ENCODE results near the gene KRT6A. TPM values are rescaled to one million over a fixed set of nuclear protein-coding genes. Genes with fewer than 3 reads are reported as not detected.

The KRT6A gene
- total and polyA plus RNA-seq, 2 donors (not counting 1 experiment from before 2014, with no cell fraction given) = 41.1 TPM; not detected in 1

DNA sequence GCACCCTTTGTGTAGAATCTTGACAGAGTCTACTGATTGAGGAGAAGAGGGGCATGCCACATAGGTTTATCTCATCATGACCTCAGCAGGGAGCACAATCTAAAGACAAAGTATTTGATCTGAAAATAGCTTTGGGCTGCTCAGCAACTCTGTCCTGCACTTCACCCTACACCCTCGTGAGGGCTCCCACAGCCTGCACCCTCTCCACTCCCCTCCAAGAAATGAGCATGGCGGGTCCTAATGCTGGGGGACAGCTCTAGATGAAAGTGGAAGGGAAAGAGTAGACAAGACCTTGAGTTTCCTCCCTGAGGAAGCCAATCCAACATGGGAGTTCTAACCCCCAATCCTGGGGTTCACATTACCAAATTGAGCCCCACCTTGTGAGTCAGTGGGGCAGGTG, 37.8 kb upstream of the KRT6A start:
- H3K4me3 ChIP-seq (replicated peaks in 1 of 4; ENCODE audit: control extremely low read depth in 1 of 4, insufficient read depth in 1 of 4, low read depth in 3 of 4, low read length in 4 of 4) = no peak overlapping the region

GRCh38 chr12:52530366-52530765, 37.3 kb upstream of the KRT6A start:
- Histone ChIP-seq H3K4me1 (ENCODE audit: control insufficient read depth, extremely low read depth, insufficient read depth, low read length) (no peaks in the 10 kb centered on the region), H3K9ac (ENCODE audit: insufficient read depth, low read length) (no peak overlapping the region), H3K9me3 (ENCODE audit: control insufficient read depth, insufficient read depth, low read depth, low read length) (no peaks in the 10 kb centered on the region), H4K20me1 (ENCODE audit: control insufficient read depth, extremely low read depth, insufficient read depth, low read length) (no peaks in the 10 kb centered on the region), H3K27me3 (ENCODE audit: control insufficient read depth, insufficient read depth, low read length) (peaks cover 2% of the 10 kb centered on the region), H3K4me3 (replicated peaks in 1 of 4; ENCODE audit: control extremely low read depth in 1 of 4, insufficient read depth in 1 of 4, low read depth in 3 of 4, low read length in 4 of 4) (no peak overlapping the region), H3K27ac (ENCODE audit: insufficient read depth, low read length) (no peak overlapping the region), H3K4me2 (ENCODE audit: extremely low read depth, insufficient read depth, low read length) (no peak overlapping the region), H2AFZ (ENCODE audit: low read length) (no peak overlapping the region), H3K36me3 (ENCODE audit: control insufficient read depth, insufficient read depth, low read length) (no peaks in the 10 kb centered on the region), H3K79me2 (ENCODE audit: control insufficient read depth, insufficient read depth, low read length) (no peaks in the 10 kb centered on the region)
- no peak for TF ChIP-seq EZH2 (IDR thresholded peaks at IDR 0.05; ENCODE audit: low read length, missing control alignments)
- TF ChIP-seq, protein P1, sequence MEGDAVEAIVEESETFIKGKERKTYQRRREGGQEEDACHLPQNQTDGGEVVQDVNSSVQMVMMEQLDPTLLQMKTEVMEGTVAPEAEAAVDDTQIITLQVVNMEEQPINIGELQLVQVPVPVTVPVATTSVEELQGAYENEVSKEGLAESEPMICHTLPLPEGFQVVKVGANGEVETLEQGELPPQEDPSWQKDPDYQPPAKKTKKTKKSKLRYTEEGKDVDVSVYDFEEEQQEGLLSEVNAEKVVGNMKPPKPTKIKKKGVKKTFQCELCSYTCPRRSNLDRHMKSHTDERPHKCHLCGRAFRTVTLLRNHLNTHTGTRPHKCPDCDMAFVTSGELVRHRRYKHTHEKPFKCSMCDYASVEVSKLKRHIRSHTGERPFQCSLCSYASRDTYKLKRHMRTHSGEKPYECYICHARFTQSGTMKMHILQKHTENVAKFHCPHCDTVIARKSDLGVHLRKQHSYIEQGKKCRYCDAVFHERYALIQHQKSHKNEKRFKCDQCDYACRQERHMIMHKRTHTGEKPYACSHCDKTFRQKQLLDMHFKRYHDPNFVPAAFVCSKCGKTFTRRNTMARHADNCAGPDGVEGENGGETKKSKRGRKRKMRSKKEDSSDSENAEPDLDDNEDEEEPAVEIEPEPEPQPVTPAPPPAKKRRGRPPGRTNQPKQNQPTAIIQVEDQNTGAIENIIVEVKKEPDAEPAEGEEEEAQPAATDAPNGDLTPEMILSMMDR (conservative IDR thresholded peaks at IDR 0.05 in 1 of 2, IDR thresholded peaks at IDR 0.05 in 1 of 2; ENCODE audit: low read depth in 1 of 2, low read length in 2 of 2) = no peak
- DNase-seq (ENCODE audit: low read depth in 2 of 2) = no peak

More for the DNA sequence above, 37.8 kb upstream of the KRT6A start:
- no peak for TF ChIP-seq EZH2 (IDR thresholded peaks at IDR 0.05; ENCODE audit: low read length, missing control alignments)
- TF ChIP-seq, protein P1 (conservative IDR thresholded peaks at IDR 0.05 in 1 of 2, IDR thresholded peaks at IDR 0.05 in 1 of 2; ENCODE audit: low read depth in 1 of 2, low read length in 2 of 2) = no peak
- Histone ChIP-seq H3K79me2 (ENCODE audit: control insufficient read depth, insufficient read depth, low read length) (no peaks in the 10 kb centered on the region), H2AFZ (ENCODE audit: low read length) (no peak overlapping the region), H3K4me2 (ENCODE audit: extremely low read depth, insufficient read depth, low read length) (no peak overlapping the region), H3K27me3 (ENCODE audit: control insufficient read depth, insufficient read depth, low read length) (peaks cover 2% of the 10 kb centered on the region), H3K36me3 (ENCODE audit: control insufficient read depth, insufficient read depth, low read length) (no peaks in the 10 kb centered on the region), H3K9ac (ENCODE audit: insufficient read depth, low read length) (no peak overlapping the region), H3K27ac (ENCODE audit: insufficient read depth, low read length) (no peak overlapping the region), H4K20me1 (ENCODE audit: control insufficient read depth, extremely low read depth, insufficient read depth, low read length) (no peaks in the 10 kb centered on the region), H3K4me1 (ENCODE audit: control insufficient read depth, extremely low read depth, insufficient read depth, low read length) (no peaks in the 10 kb centered on the region), H3K9me3 (ENCODE audit: control insufficient read depth, insufficient read depth, low read depth, low read length) (no peaks in the 10 kb centered on the region)
- DNase-seq (ENCODE audit: low read depth in 2 of 2) = no peak

DNA sequence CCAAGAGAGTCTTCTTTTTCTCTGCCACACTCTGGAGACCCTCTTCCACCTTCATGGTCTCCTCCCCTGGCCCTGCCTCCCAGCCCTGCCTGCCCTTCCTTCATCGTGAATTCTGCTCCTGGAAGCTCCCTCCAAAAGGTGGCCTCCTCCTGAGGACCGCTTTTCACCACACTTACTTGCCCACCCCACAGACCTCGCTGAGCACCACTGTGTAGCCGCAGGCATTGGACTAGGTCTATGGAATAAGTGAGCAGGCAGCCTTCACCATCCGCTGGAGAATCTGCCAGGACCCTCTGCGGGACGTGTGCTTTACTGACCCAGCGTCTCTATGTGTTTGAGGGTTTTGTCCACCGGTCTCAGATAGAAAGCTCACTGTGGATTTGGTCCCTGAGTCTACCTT, 36.8 kb upstream of the KRT6A start:
- Histone ChIP-seq H3K4me2 (ENCODE audit: extremely low read depth, insufficient read depth, low read length) (no peak overlapping the region), H4K20me1 (ENCODE audit: control insufficient read depth, extremely low read depth, insufficient read depth, low read length) (no peaks in the 10 kb centered on the region), H3K79me2 (ENCODE audit: control insufficient read depth, insufficient read depth, low read length) (no peaks in the 10 kb centered on the region), H3K9ac (ENCODE audit: insufficient read depth, low read length) (no peak overlapping the region), H3K36me3 (ENCODE audit: control insufficient read depth, insufficient read depth, low read length) (no peaks in the 10 kb centered on the region), H3K9me3 (ENCODE audit: control insufficient read depth, insufficient read depth, low read depth, low read length) (no peaks in the 10 kb centered on the region), H3K4me3 (replicated peaks in 1 of 4; ENCODE audit: control extremely low read depth in 1 of 4, insufficient read depth in 1 of 4, low read depth in 3 of 4, low read length in 4 of 4) (no peak overlapping the region), H3K27ac (ENCODE audit: insufficient read depth, low read length) (no peak overlapping the region), H3K27me3 (ENCODE audit: control insufficient read depth, insufficient read depth, low read length) (peaks cover 2% of the 10 kb centered on the region), H3K4me1 (ENCODE audit: control insufficient read depth, extremely low read depth, insufficient read depth, low read length) (no peaks in the 10 kb centered on the region), H2AFZ (ENCODE audit: low read length) (no peak overlapping the region)
- DNase-seq (ENCODE audit: low read depth in 2 of 2) = no peak
- no peak for TF ChIP-seq EZH2 (IDR thresholded peaks at IDR 0.05; ENCODE audit: low read length, missing control alignments)
- TF ChIP-seq, protein P1 (conservative IDR thresholded peaks at IDR 0.05 in 1 of 2, IDR thresholded peaks at IDR 0.05 in 1 of 2; ENCODE audit: low read depth in 1 of 2, low read length in 2 of 2) = no peak
